Measurements from ENCODE around the gene IQCF2.

- TF ChIP-seq, protein P1, sequence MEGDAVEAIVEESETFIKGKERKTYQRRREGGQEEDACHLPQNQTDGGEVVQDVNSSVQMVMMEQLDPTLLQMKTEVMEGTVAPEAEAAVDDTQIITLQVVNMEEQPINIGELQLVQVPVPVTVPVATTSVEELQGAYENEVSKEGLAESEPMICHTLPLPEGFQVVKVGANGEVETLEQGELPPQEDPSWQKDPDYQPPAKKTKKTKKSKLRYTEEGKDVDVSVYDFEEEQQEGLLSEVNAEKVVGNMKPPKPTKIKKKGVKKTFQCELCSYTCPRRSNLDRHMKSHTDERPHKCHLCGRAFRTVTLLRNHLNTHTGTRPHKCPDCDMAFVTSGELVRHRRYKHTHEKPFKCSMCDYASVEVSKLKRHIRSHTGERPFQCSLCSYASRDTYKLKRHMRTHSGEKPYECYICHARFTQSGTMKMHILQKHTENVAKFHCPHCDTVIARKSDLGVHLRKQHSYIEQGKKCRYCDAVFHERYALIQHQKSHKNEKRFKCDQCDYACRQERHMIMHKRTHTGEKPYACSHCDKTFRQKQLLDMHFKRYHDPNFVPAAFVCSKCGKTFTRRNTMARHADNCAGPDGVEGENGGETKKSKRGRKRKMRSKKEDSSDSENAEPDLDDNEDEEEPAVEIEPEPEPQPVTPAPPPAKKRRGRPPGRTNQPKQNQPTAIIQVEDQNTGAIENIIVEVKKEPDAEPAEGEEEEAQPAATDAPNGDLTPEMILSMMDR (IDR thresholded peaks at IDR 0.05; ENCODE audit: extremely low read depth in 1 of 2, insufficient read depth in 1 of 2, low read depth in 1 of 2, low read length in 2 of 2): no peak
- TF ChIP-seq POLR2A (IDR thresholded peaks at IDR 0.05; ENCODE audit: low read depth, low read length) (no peak), EZH2 (IDR thresholded peaks at IDR 0.05; ENCODE audit: borderline replicate concordance, low read depth, low read length, severe bottlenecking) (no peak), POLR2AphosphoS5 (IDR thresholded peaks at IDR 0.05; ENCODE audit: insufficient read depth, low read depth, low read length) (no peak), MYC (IDR thresholded peaks at IDR 0.05; ENCODE audit: low read depth, low read length) (no peak)
- TF ChIP-seq, protein P2, sequence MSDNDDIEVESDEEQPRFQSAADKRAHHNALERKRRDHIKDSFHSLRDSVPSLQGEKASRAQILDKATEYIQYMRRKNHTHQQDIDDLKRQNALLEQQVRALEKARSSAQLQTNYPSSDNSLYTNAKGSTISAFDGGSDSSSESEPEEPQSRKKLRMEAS (IDR thresholded peaks at IDR 0.05; ENCODE audit: insufficient read depth, insufficient read length): no peak
These were observed 33.0 kb downstream of the IQCF2 start for GRCh38 chr3:51894391-51894790.
